Right lobe of liver (tissue), 6 donors: Measurements from ENCODE around the gene CCL4. TPM values are rescaled to one million over a fixed set of nuclear protein-coding genes. Genes with fewer than 3 reads are reported as not detected.
"Not testable (repeated sequence)": the region's sequence is repeated elsewhere in the genome, so short reads cannot be mapped to it uniquely, and the experiment has no call there.

Source experiments
- ATAC-seq, 4 donors: fragments of 200-7000 bp; cut with Tn5 transposase; one replicate each; pipeline ENCODE4 v1.9.1; 2020; ENCODE audit warnings: mild to moderate bottlenecking in 4 of 4, moderate library complexity in 4 of 4
- DNase-seq, 3 donors: peaks; one replicate each; pipeline ENCODE4 v3.0.0-alpha.2; 2020
- H3K27ac ChIP-seq, 3 donors: fragments of 200-600 bp; one replicate each; pipeline ENCODE4 v1.8.0; 2022
- H3K27me3 ChIP-seq, 2 donors: fragments of 200-600 bp; one replicate each; pipeline ENCODE4 v1.8.0; 2022
- H3K36me3 ChIP-seq, 4 donors: fragments of 200-600 bp; sonication (generic) in 1 of 4; one replicate each; pipeline versions ENCODE4 v1.5.1 to v1.8.0; 2017 to 2022; ENCODE audit warnings: control low read depth in 1 of 4
- H3K4me1 ChIP-seq, 4 donors: fragments of 200-600 bp; sonication (generic) in 1 of 4; one replicate each; pipeline versions ENCODE4 v1.5.1 to v1.8.0; 2017 to 2022; ENCODE audit warnings: control low read depth in 1 of 4
- H3K4me3 ChIP-seq, 3 donors: fragments of 200-600 bp; one replicate each; pipeline ENCODE4 v1.8.0; 2022
- H3K9me3 ChIP-seq, 4 donors: fragments of 200-600 bp; sonication (generic) in 1 of 4; one replicate each; pipeline versions ENCODE4 v1.5.1 to v1.8.0; 2017 to 2022; ENCODE audit warnings: control low read depth in 1 of 4
- CTCF ChIP-seq, 4 donors: fragments of 200-600 bp in 3 of 4; fragments of 450-650 bp in 1 of 4; IDR thresholded peaks; one replicate each; pipeline versions ENCODE4 v1.5.1 to v1.8.0; 2016 to 2022; ENCODE audit warnings: antibody characterized with exemption in 4 of 4, mild to moderate bottlenecking in 2 of 4
- POLR2A ChIP-seq: fragments of 450-650 bp; IDR thresholded peaks from one replicate; pipeline ENCODE4 v1.6.1; 2017; ENCODE audit warnings: antibody characterized with exemption, mild to moderate bottlenecking
- WGBS: methylation state at CpG from one replicate; pipeline ENCODE4 v1.1.6; 2018; ENCODE audit warnings: low coverage, low lambda C conversion rate; ENCODE audit not compliant: insufficient coverage; ENCODE audit errors: missing lambda C conversion rate; 5-methylcytosine and 5-hydroxymethylcytosine counted together
- intact Hi-C, 2 donors: fragments of 100-400 bp; cut with DNase I; formaldehyde crosslinking; loops; one replicate each; pipeline versions ENCODE4 v1.11.2 to v1.14.1; 2022
- long read RNA-seq: library from polyadenylated mRNA; unstranded; transcript quantifications from one replicate; pipeline ENCODE4 v2.0.0, GENCODE V29; 2019
- total RNA-seq, 6 experiments: library from RNA; depleted of rRNA in 2 of 6; stranded (reverse); fragments of >200 nt in 2 of 6; fragmentation: NEBNext Ultra II Directional in 3 of 6; extraction: Animal tissue kit (Norgen Biotek cat#: 25700) in 3 of 6; gene quantifications; one replicate each; pipeline versions ENCODE4 v1.1.0 to v1.2.4, GENCODE V29; 2016 to 2023
- donor health status: DM: no; HTN: yes; CAD: no.
- donor health status: DM: no; HTN: no; CAD: no.
- donor health status: DM: no; HTN: no; CAD: no.
- donor health status: DM: no; HTN: yes; CAD: no.
- donor health status: DM: no; HTN: yes; CAD: no.

The CCL4 gene
- total RNA-seq = 1 to 10 TPM in 4 of 6 experiments, under 1 TPM in 2; 0.79 to 7.1 (median 2.4) TPM
- long read RNA-seq, partial matches to known transcripts = 1 of 2 reads
- long read RNA-seq, other reads (novel, unspliced or antisense) = 0 of 2 reads

- ATAC-seq = peak; percentile 59 to 73 (median 63)
- H3K36me3 ChIP-seq, H3K4me3 ChIP-seq, H3K27ac ChIP-seq, intact Hi-C loops, H3K9me3 ChIP-seq, DNase-seq, H3K4me1 ChIP-seq, H3K27me3 ChIP-seq: not testable (repeated sequence)
- WGBS = 68% methylated on average over 4 of the region's 6 CpGs
Observed at GRCh38 chr17:36103401-36103975, at the start of gene CCL4. Gene CCL4 (plus strand): TSS chr17:36103827. CDS start chr17:36103906, 79 bp downstream.

- WGBS = 64% methylated on average over 2 of the region's 2 CpGs
- intact Hi-C loops = no loop called here
- TF ChIP-seq POLR2A = no peak
Observed at GRCh38 chr17:36055171-36055570, 48.5 kb upstream of the CCL4 start.

GRCh38 chr17:36055921-36056520 lies 47.6 kb upstream of the CCL4 start:
- DNase-seq = no peak
- no peaks in the 10 kb centered on the region for H3K4me1 ChIP-seq
- no peak overlapping the region for H3K4me3 ChIP-seq
- WGBS = 76% methylated on average over 4 of the region's 4 CpGs
- intact Hi-C loops = no loop called here
- ATAC-seq = no peak
- no peak overlapping the region for H3K27ac ChIP-seq
- H3K27me3 ChIP-seq = no peaks in the 10 kb centered on the region
- H3K9me3 ChIP-seq = no peaks in the 10 kb centered on the region
- TF ChIP-seq POLR2A = no peak
- no peak for TF ChIP-seq CTCF (IDR thresholded peaks at IDR 0.05)
- H3K36me3 ChIP-seq = no peaks in the 10 kb centered on the region

More at GRCh38 chr17:36055171-36055570, 48.5 kb upstream of the CCL4 start:
- Histone ChIP-seq H3K9me3 (no peaks in the 10 kb centered on the region), H3K27me3 (no peaks in the 10 kb centered on the region), H3K4me1 (no peaks in the 10 kb centered on the region), H3K27ac (no peak overlapping the region), H3K4me3 (no peak overlapping the region), H3K36me3 (no peaks in the 10 kb centered on the region)
- no peak for ATAC-seq
- DNase-seq = no peak

GRCh38 chr17:36057911-36058310 lies 45.7 kb upstream of the CCL4 start:
- H3K27ac ChIP-seq = no peak overlapping the region
- H3K27me3 ChIP-seq = no peaks in the 10 kb centered on the region
- H3K4me1 ChIP-seq = no peaks in the 10 kb centered on the region
- no peaks in the 10 kb centered on the region for H3K36me3 ChIP-seq
- no peak for DNase-seq
- H3K4me3 ChIP-seq = no peak overlapping the region
- no peaks in the 10 kb centered on the region for H3K9me3 ChIP-seq
- ATAC-seq = peak in 1 of 4 donors; percentile 23
- no peak for TF ChIP-seq POLR2A
- no peak for TF ChIP-seq CTCF (IDR thresholded peaks at IDR 0.05)
- intact Hi-C loops = no loop called here

- Histone ChIP-seq H3K27ac (no peak overlapping the region), H3K4me3 (no peak overlapping the region), H3K4me1 (no peaks in the 10 kb centered on the region), H3K36me3 (no peaks in the 10 kb centered on the region), H3K27me3 (no peaks in the 10 kb centered on the region), H3K9me3 (no peaks in the 10 kb centered on the region)
- intact Hi-C loops = no loop called here
- ATAC-seq (no peak), DNase-seq (no peak)
- no peak for TF ChIP-seq POLR2A
- no peak for TF ChIP-seq CTCF (IDR thresholded peaks at IDR 0.05)
- WGBS = 89% methylated on average over 5 of the region's 7 CpGs
Observed at GRCh38 chr17:36059406-36059805, 44.2 kb upstream of the CCL4 start.
